ENCODE results near the gene SPESP1.

SPESP1 gene

DNA sequence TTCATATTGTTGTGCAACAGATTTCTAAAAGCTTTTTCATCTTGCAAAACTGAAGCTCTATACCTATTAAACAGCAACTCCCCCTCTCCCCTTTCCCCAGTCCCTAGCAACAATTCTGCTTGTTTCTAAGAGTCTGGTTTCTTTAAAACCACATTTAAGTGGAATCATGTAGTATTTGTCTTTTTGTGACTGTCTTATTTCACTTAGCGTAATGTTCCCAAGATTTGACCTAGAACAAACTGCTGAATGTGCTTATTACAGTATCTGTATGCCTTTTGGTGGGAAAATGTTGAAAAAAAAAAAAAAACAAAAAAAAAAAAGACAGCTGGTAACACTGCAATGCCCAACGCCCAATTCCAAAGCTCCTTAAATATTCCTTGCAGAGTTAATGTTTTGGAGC, 19.5 kb upstream of the SPESP1 start:
- Histone ChIP-seq H2BK12ac (ENCODE audit: low read length) (no peak overlapping the region), H3K9ac (ENCODE audit: low read length) (no peak overlapping the region), H4K12ac (ENCODE audit: low read depth, low read length) (no peak overlapping the region), H4K91ac (ENCODE audit: low read depth, low read length) (no peak overlapping the region), H3K4ac (ENCODE audit: low read depth, low read length) (no peak overlapping the region), H3K14ac (ENCODE audit: low read length) (no peak overlapping the region), H3K4me2 (ENCODE audit: low read length) (no peak overlapping the region), H2AFZ (ENCODE audit: insufficient read depth, low read length, poor library complexity) (no peak overlapping the region), H3K36me3 (ENCODE audit: control insufficient read depth in 1 of 2, insufficient read depth in 2 of 2, low read length in 2 of 2) (no peaks in the 10 kb centered on the region), H3K4me1 (ENCODE audit: control insufficient read depth in 1 of 2, insufficient read depth in 2 of 2, low read length in 2 of 2) (no peaks in the 10 kb centered on the region), H4K8ac (ENCODE audit: low read depth, low read length) (no peak overlapping the region), H3K27me3 (ENCODE audit: insufficient read depth, low read length) (no peaks in the 10 kb centered on the region), H3K27ac (ENCODE audit: low read depth, low read length) (no peak overlapping the region), H3K23ac (ENCODE audit: low read length) (no peak overlapping the region), H3K79me2 (ENCODE audit: control insufficient read depth, insufficient read depth, low read length, poor library complexity) (no peaks in the 10 kb centered on the region), H3K4me3 (ENCODE audit: low read depth, low read length) (no peak overlapping the region), H2BK5ac (ENCODE audit: low read depth, low read length, poor library complexity) (no peak overlapping the region), H3K18ac (ENCODE audit: low read length) (no peak overlapping the region), H2AK5ac (ENCODE audit: low read length) (no peak overlapping the region), H3K9me3 (ENCODE audit: insufficient read depth, low read depth, low read length) (no peaks in the 10 kb centered on the region), H3K79me1 (ENCODE audit: low read length) (no peaks in the 10 kb centered on the region), H2BK120ac (ENCODE audit: insufficient read depth, low read length, poor library complexity) (no peak overlapping the region)
- WGBS (ENCODE audit: extremely low coverage, insufficient coverage, insufficient read length): no CpG with 5 or more reads among the region's 2 CpGs
- no peak for DNase-seq

DNA sequence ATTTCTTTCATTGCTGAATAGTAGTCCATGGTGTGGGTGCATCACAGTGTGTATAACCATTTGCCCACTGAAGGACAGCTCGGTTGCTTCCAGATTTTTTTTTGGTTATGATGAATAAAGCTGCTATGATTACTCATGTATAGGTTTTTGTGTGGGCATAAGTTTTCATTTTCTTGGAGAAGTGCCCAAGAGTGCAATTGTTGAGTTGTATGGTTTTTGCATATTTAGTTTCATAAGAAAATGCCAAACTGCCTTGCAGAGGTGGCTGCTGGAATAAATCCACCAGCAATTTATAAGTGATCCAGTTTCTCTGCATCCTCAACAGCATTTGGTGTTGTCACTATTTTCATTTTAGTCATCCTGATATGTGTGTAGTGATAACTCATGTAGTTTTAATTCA, 8.4 kb upstream of the SPESP1 start:
- no peak overlapping the region for H3K14ac ChIP-seq (ENCODE audit: low read length)
- no peak overlapping the region for H3K9ac ChIP-seq (ENCODE audit: low read length)
- H3K27me3 ChIP-seq (ENCODE audit: insufficient read depth, low read length): no peaks in the 10 kb centered on the region
- no peak overlapping the region for H3K27ac ChIP-seq (ENCODE audit: low read depth, low read length)
- H3K79me1 ChIP-seq (ENCODE audit: low read length): no peaks in the 10 kb centered on the region
- H3K4me2 ChIP-seq (ENCODE audit: low read length): no peak overlapping the region
- H2AFZ ChIP-seq (ENCODE audit: insufficient read depth, low read length, poor library complexity): no peak overlapping the region
- no peaks in the 10 kb centered on the region for H3K36me3 ChIP-seq (ENCODE audit: control insufficient read depth in 1 of 2, insufficient read depth in 2 of 2, low read length in 2 of 2)
- no peaks in the 10 kb centered on the region for H3K9me3 ChIP-seq (ENCODE audit: insufficient read depth, low read depth, low read length)
- H3K23ac ChIP-seq (ENCODE audit: low read length): no peak overlapping the region
- no peaks in the 10 kb centered on the region for H3K79me2 ChIP-seq (ENCODE audit: control insufficient read depth, insufficient read depth, low read length, poor library complexity)
- no peak overlapping the region for H2AK5ac ChIP-seq (ENCODE audit: low read length)
- H3K4ac ChIP-seq (ENCODE audit: low read depth, low read length): no peak overlapping the region
- H3K4me1 ChIP-seq (ENCODE audit: control insufficient read depth in 1 of 2, insufficient read depth in 2 of 2, low read length in 2 of 2): no peaks in the 10 kb centered on the region
- no peak for DNase-seq
- H2BK120ac ChIP-seq (ENCODE audit: insufficient read depth, low read length, poor library complexity): no peak overlapping the region
- no peak overlapping the region for H3K4me3 ChIP-seq (ENCODE audit: low read depth, low read length)
- H3K18ac ChIP-seq (ENCODE audit: low read length): no peak overlapping the region
- H2BK12ac ChIP-seq (ENCODE audit: low read length): no peak overlapping the region
- H2BK5ac ChIP-seq (ENCODE audit: low read depth, low read length, poor library complexity): no peak overlapping the region
- H4K12ac ChIP-seq (ENCODE audit: low read depth, low read length): no peak overlapping the region
- no peak overlapping the region for H4K91ac ChIP-seq (ENCODE audit: low read depth, low read length)
- no peak overlapping the region for H4K8ac ChIP-seq (ENCODE audit: low read depth, low read length)
- no CpG with 5 or more reads among the region's 1 CpG for WGBS (ENCODE audit: extremely low coverage, insufficient coverage, insufficient read length)

DNA sequence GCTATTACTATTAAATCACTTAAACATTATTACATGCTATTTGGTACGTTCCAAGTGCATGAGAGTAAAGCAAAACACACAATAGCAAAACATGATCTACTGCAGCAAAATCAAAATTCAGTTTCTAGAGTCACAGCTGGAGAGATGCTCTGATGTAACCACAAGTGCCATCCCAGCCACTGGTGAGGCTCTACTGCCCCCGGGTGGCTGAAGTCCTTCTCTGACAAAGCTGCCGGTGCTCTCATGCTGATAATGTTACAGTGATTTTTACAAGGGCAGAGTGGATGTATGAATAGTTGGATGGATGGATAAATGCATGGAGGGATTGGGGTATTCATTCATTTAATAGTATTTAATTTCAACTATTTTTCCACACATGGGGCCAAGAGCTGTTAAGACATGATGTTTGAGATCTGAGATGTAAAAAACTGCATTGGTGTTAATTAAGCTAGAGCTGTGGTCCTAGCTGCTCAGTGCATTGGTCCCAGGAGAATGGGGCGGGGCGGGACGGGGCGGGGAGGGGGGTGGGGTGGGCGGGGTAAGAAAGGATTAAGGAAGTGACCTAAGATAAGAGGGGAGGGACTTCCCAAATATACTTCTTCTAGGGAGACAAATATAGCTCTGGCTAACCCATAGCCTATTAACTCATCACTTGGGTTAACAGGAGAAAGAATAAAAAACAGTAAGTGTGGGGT, 5.3 kb upstream of the SPESP1 start:
- Histone ChIP-seq H3K27me3 (ENCODE audit: insufficient read depth, low read length) (no peaks in the 10 kb centered on the region), H3K27ac (ENCODE audit: low read depth, low read length) (no peak overlapping the region), H3K14ac (ENCODE audit: low read length) (no peak overlapping the region), H3K23ac (ENCODE audit: low read length) (no peak overlapping the region), H4K8ac (ENCODE audit: low read depth, low read length) (no peak overlapping the region), H3K79me1 (ENCODE audit: low read length) (no peaks in the 10 kb centered on the region), H2BK12ac (ENCODE audit: low read length) (no peak overlapping the region), H3K9ac (ENCODE audit: low read length) (no peak overlapping the region), H3K36me3 (ENCODE audit: control insufficient read depth in 1 of 2, insufficient read depth in 2 of 2, low read length in 2 of 2) (no peaks in the 10 kb centered on the region), H4K91ac (ENCODE audit: low read depth, low read length) (no peak overlapping the region), H4K12ac (ENCODE audit: low read depth, low read length) (no peak overlapping the region), H3K79me2 (ENCODE audit: control insufficient read depth, insufficient read depth, low read length, poor library complexity) (no peaks in the 10 kb centered on the region), H2AFZ (ENCODE audit: insufficient read depth, low read length, poor library complexity) (no peak overlapping the region), H3K4me3 (ENCODE audit: low read depth, low read length) (no peak overlapping the region), H2BK120ac (ENCODE audit: insufficient read depth, low read length, poor library complexity) (no peak overlapping the region), H3K4me1 (ENCODE audit: control insufficient read depth in 1 of 2, insufficient read depth in 2 of 2, low read length in 2 of 2) (no peaks in the 10 kb centered on the region), H2AK5ac (ENCODE audit: low read length) (no peak overlapping the region), H3K4me2 (ENCODE audit: low read length) (no peak overlapping the region), H2BK5ac (ENCODE audit: low read depth, low read length, poor library complexity) (no peak overlapping the region), H3K9me3 (ENCODE audit: insufficient read depth, low read depth, low read length) (peaks cover 2% of the 10 kb centered on the region), H3K18ac (ENCODE audit: low read length) (no peak overlapping the region), H3K4ac (ENCODE audit: low read depth, low read length) (no peak overlapping the region)
- peak; percentile 71 to 87 for DNase-seq
- no CpG with 5 or more reads among the region's 8 CpGs for WGBS (ENCODE audit: extremely low coverage, insufficient coverage, insufficient read length)

DNA sequence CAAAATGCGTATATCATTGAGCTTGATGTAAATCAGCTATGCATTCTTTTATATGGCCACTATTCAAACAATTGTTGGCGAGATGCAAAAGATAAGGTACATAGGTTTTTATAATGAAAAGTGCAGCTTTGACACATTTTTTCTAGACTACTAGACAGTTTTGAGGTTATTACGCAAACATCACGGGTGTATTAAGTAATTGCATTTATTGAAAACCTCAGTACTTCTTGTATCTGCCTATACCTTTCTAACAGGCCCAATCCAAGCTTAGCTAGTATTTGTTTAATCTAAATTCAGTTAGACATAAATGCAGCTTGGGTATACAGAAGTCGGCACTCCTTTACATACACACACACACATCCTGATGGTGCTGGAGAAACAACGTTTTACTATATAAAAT, 2.7 kb downstream of the SPESP1 start:
- DNase-seq: peak in 1 of 2 donors; percentile 19
- Histone ChIP-seq H2AFZ (ENCODE audit: insufficient read depth, low read length, poor library complexity) (no peak overlapping the region), H4K8ac (ENCODE audit: low read depth, low read length) (no peak overlapping the region), H3K23ac (ENCODE audit: low read length) (no peak overlapping the region), H3K4ac (ENCODE audit: low read depth, low read length) (no peak overlapping the region), H3K18ac (ENCODE audit: low read length) (no peak overlapping the region), H3K4me2 (ENCODE audit: low read length) (no peak overlapping the region), H3K14ac (ENCODE audit: low read length) (no peak overlapping the region), H3K9me3 (ENCODE audit: insufficient read depth, low read depth, low read length) (peaks cover 8% of the 10 kb centered on the region), H3K36me3 (ENCODE audit: control insufficient read depth in 1 of 2, insufficient read depth in 2 of 2, low read length in 2 of 2) (no peaks in the 10 kb centered on the region), H3K79me1 (ENCODE audit: low read length) (no peaks in the 10 kb centered on the region), H3K9ac (ENCODE audit: low read length) (no peak overlapping the region), H2BK120ac (ENCODE audit: insufficient read depth, low read length, poor library complexity) (no peak overlapping the region), H3K27me3 (ENCODE audit: insufficient read depth, low read length) (no peaks in the 10 kb centered on the region), H2BK12ac (ENCODE audit: low read length) (no peak overlapping the region), H3K79me2 (ENCODE audit: control insufficient read depth, insufficient read depth, low read length, poor library complexity) (no peaks in the 10 kb centered on the region), H4K12ac (ENCODE audit: low read depth, low read length) (no peak overlapping the region), H4K91ac (ENCODE audit: low read depth, low read length) (no peak overlapping the region), H3K4me3 (ENCODE audit: low read depth, low read length) (no peak overlapping the region), H3K27ac (ENCODE audit: low read depth, low read length) (no peak overlapping the region), H2BK5ac (ENCODE audit: low read depth, low read length, poor library complexity) (no peak overlapping the region), H2AK5ac (ENCODE audit: low read length) (no peak overlapping the region), H3K4me1 (ENCODE audit: control insufficient read depth in 1 of 2, insufficient read depth in 2 of 2, low read length in 2 of 2) (no peaks in the 10 kb centered on the region)
- WGBS (ENCODE audit: extremely low coverage, insufficient coverage, insufficient read length): no CpG with 5 or more reads among the region's 6 CpGs
